Suppressor macrophage treated with lipopolysaccharide for 4 hours (primary cell): ENCODE data around the gene ZSCAN1.
"Not testable (repeated sequence)": the region's sequence is repeated elsewhere in the genome, so short reads cannot be mapped to it uniquely, and the experiment has no call there.

Experiments
- DNase-seq: peaks from one replicate; pipeline ENCODE4 v3.0.0-alpha.2; 2020

Gene ZSCAN1

GRCh38 chr19:58033741-58034476 lies at the start of gene ZSCAN1:
Gene ZSCAN1 (plus strand): TSS chr19:58034025. CDS start chr19:58037837, 3,812 bp downstream.
- peak; percentile 49 for DNase-seq

- no peak for DNase-seq
Observed at GRCh38 chr19:57992841-57993240, 41.0 kb upstream of the ZSCAN1 start.

GRCh38 chr19:58000677-58001076 lies 33.1 kb upstream of the ZSCAN1 start:
- DNase-seq: no peak

- DNase-seq: peak; percentile 5
Observed at GRCh38 chr19:58001895-58002369, 31.9 kb upstream of the ZSCAN1 start.

GRCh38 chr19:58002384-58003173 lies 31.2 kb upstream of the ZSCAN1 start, which contains the start of gene ZNF606:
Gene ZNF606 (minus strand): TSS chr19:58002820. CDS start chr19:58001319, 1,501 bp downstream.
- peak; percentile 91 for DNase-seq

- no peak for DNase-seq
Observed at GRCh38 chr19:58003174-58003828, 30.5 kb upstream of the ZSCAN1 start.

GRCh38 chr19:58007285-58007684 lies 26.5 kb upstream of the ZSCAN1 start:
- no peak for DNase-seq

- DNase-seq: not testable (repeated sequence)
Observed at GRCh38 chr19:58008877-58009276, 24.9 kb upstream of the ZSCAN1 start.

GRCh38 chr19:58009301-58009665 lies 24.5 kb upstream of the ZSCAN1 start:
- DNase-seq: no peak

- peak; percentile 66 for DNase-seq
Observed at GRCh38 chr19:58009666-58010301, 24.0 kb upstream of the ZSCAN1 start.

GRCh38 chr19:58010507-58010906 lies 23.3 kb upstream of the ZSCAN1 start:
- DNase-seq: no peak

- no peak for DNase-seq
Observed at GRCh38 chr19:58014141-58014540, 19.7 kb upstream of the ZSCAN1 start.

GRCh38 chr19:58020129-58020528 lies 13.7 kb upstream of the ZSCAN1 start:
- no peak for DNase-seq

- DNase-seq: peak; percentile 39
Observed at GRCh38 chr19:58021541-58022282, 12.1 kb upstream of the ZSCAN1 start.

- no peak for DNase-seq
Observed at GRCh38 chr19:58022283-58022660, 11.6 kb upstream of the ZSCAN1 start.

- no peak for DNase-seq
Observed at GRCh38 chr19:58024661-58025060, 9.2 kb upstream of the ZSCAN1 start.

GRCh38 chr19:58034477-58034793 lies 610 bp downstream of the ZSCAN1 start:
- DNase-seq: no peak

- no peak for DNase-seq
Observed at GRCh38 chr19:58035863-58036262, 2.0 kb downstream of the ZSCAN1 start.

GRCh38 chr19:58037927-58038687 lies 4.3 kb downstream of the ZSCAN1 start:
- no peak for DNase-seq

GRCh38 chr19:58038688-58039204 lies 4.9 kb downstream of the ZSCAN1 start:
- DNase-seq: no peak
